Stimulated activated CD4-positive, alpha-beta T cell treated with anti-CD3 and anti-CD28 coated beads, TNF-alpha, amount 100 ng/mL, for 24 hours (primary cell): ENCODE measurements around the gene BBC3.
"Not testable (repeated sequence)": the region's sequence is repeated elsewhere in the genome, so short reads cannot be mapped to it uniquely, and the experiment has no call there.

Experiments used
- DNase-seq, 3 experiments: peaks; one replicate each; pipeline ENCODE4 v3.0.0-alpha.2; 2020; ENCODE audit warnings: low read depth in 3 of 3

BBC3 gene

GRCh38 chr19:47230921-47231214 lies at the start of gene BBC3:
Gene BBC3, minus strand, starts transcription at chr19:47231199. Its CDS starts 2,768 bp downstream, at chr19:47228431.
- DNase-seq: no peak

GRCh38 chr19:47280183-47280797 lies 49.3 kb upstream of the BBC3 start:
- DNase-seq: peak in 1 of 3 experiments; percentile 68

- not testable (repeated sequence) for DNase-seq
Measured at GRCh38 chr19:47276513-47276912, 45.5 kb upstream of the BBC3 start.

GRCh38 chr19:47275791-47276461 lies 44.9 kb upstream of the BBC3 start:
- DNase-seq: no peak

GRCh38 chr19:47274891-47275761 lies 44.1 kb upstream of the BBC3 start:
- DNase-seq: no peak

- peak; percentile 99 for DNase-seq
Measured at GRCh38 chr19:47274071-47274890, 43.3 kb upstream of the BBC3 start, which contains the start of gene INAFM1. Gene INAFM1, plus strand, starts transcription at chr19:47274885. Its CDS starts 35 bp downstream, at chr19:47274920.

GRCh38 chr19:47273313-47274070 lies 42.5 kb upstream of the BBC3 start:
- DNase-seq: peak; percentile 70 to 91 (median 76)

GRCh38 chr19:47272448-47273312 lies 41.7 kb upstream of the BBC3 start:
- no peak for DNase-seq

GRCh38 chr19:47271949-47272348 lies 41.0 kb upstream of the BBC3 start:
- DNase-seq: no peak

GRCh38 chr19:47270408-47270807 lies 39.4 kb upstream of the BBC3 start:
- DNase-seq: no peak

GRCh38 chr19:47269596-47269995 lies 38.6 kb upstream of the BBC3 start:
- DNase-seq: no peak

- no peak for DNase-seq
Measured at GRCh38 chr19:47268028-47268427, 37.0 kb upstream of the BBC3 start.

GRCh38 chr19:47267350-47267759 lies 36.4 kb upstream of the BBC3 start:
- DNase-seq: no peak

- DNase-seq: no peak
Measured at GRCh38 chr19:47266401-47266941, 35.5 kb upstream of the BBC3 start.

GRCh38 chr19:47264629-47265028 lies 33.6 kb upstream of the BBC3 start:
- DNase-seq: no peak

GRCh38 chr19:47261946-47262793 lies 31.2 kb upstream of the BBC3 start:
- DNase-seq: not testable (repeated sequence)

GRCh38 chr19:47260476-47260875 lies 29.5 kb upstream of the BBC3 start:
- DNase-seq: no peak

- DNase-seq: no peak
Measured at GRCh38 chr19:47258895-47259555, 28.0 kb upstream of the BBC3 start.
